Measurements from ENCODE around the gene RXRB. TPM values are rescaled to one million over a fixed set of nuclear protein-coding genes. Genes with fewer than 3 reads are reported as not detected.

RXRB gene
- total and polyA plus RNA-seq, 2 of the 13 experiments (the other 11 are each of a cell fraction or from before 2014, with no cell fraction given): 26.7 to 55.7 TPM

GRCh38 chr6:33200219-33201146, at the start of gene RXRB, which contains the start of gene SLC39A7 (continued):
- TF ChIP-seq ZBTB49 (CRISPR knock-in tag; IDR thresholded peaks at IDR 0.05; ENCODE audit: borderline replicate concordance) (no peak; the same call in 1 of the 2 replicates), ZMAT3 (CRISPR knock-in tag; conservative IDR thresholded peaks at IDR 0.05) (no peak; the same call in none of the 2 replicates), ZMAT5 (CRISPR knock-in tag; IDR thresholded peaks at IDR 0.05; ENCODE audit: borderline replicate concordance, low read depth) (no peak), PCBP1 (IDR thresholded peaks at IDR 0.05; ENCODE audit: borderline replicate concordance, low read depth, low read length) (no peak), IRF9 (CRISPR knock-in tag; IDR thresholded peaks at IDR 0.05; ENCODE audit: borderline replicate concordance) (peak; percentile 91), ZNF230 (CRISPR knock-in tag; IDR thresholded peaks at IDR 0.05) (no peak; the same call in none of the 2 replicates), DBP (CRISPR knock-in tag; IDR thresholded peaks at IDR 0.05; ENCODE audit: not compliant biosample characterization) (peak; percentile 51), TFAP4 (IDR thresholded peaks at IDR 0.05; ENCODE audit: borderline replicate concordance, low read depth) (0 out of 2 replicates have a peak, but pooled peaks have one; percentile 8), SNAPC4 (CRISPR knock-in tag; IDR thresholded peaks at IDR 0.05) (peak; percentile 43; the same call in 1 of the 2 replicates), E2F5 (CRISPR knock-in tag; conservative IDR thresholded peaks at IDR 0.05) (0 out of 2 replicates have a peak, but pooled peaks have one; percentile 47), ARHGAP35 (CRISPR knock-in tag; IDR thresholded peaks at IDR 0.05; ENCODE audit: borderline replicate concordance) (0 out of 2 replicates have a peak, but pooled peaks have one; percentile 77), TEAD2 (CRISPR knock-in tag; IDR thresholded peaks at IDR 0.05) (no peak), ZNF703 (CRISPR knock-in tag; IDR thresholded peaks at IDR 0.05; ENCODE audit: borderline replicate concordance) (peak; percentile 95; the same call in 1 of the 2 replicates), SP4 (CRISPR knock-in tag; IDR thresholded peaks at IDR 0.05) (peak; percentile 80)
